GM18951 (cell line): Measurements from ENCODE around the gene IGF2.

Experiments
- POLR2A ChIP-seq: IDR thresholded peaks from 4 replicates; pipeline ENCODE4 v1.6.1; 2011; ENCODE audit warnings: mild to moderate bottlenecking; ENCODE audit not compliant: insufficient read length, insufficient read depth; ENCODE audit errors: extremely low read depth
- in situ Hi-C: fragments of 300-500 bp; cut with MboI; formaldehyde crosslinking; loops from one replicate; pipeline ENCODE4 v1.12.0; 2022; ENCODE audit warnings: low sequenced_read_pairs, mixed read lengths, inconsistent platforms; ENCODE audit not compliant: unreplicated experiment

The IGF2 gene

GRCh38 chr11:2096011-2096918 is 42.9 kb downstream of the IGF2 start:
- TF ChIP-seq POLR2A: no peak
- in situ Hi-C loops: no loop called here

- in situ Hi-C loops: no loop called here
- TF ChIP-seq POLR2A: no peak
Observed at GRCh38 chr11:2095542-2095941, 43.6 kb downstream of the IGF2 start.

DNA sequence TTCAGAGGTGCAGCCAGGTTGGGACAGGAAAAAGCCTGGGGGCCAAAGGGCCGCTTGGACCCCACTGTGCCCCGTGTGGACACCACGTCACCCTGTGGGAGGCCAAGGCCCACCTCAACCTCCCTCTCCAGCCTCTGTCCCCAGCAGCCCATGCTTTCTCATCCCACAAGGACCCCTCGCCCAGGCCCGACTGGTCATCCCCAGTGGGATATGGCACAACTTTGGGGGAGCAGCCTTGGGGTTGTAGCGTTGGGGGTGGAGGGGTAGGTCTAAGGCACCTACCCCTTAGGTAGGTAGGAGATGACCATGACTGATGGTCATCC is 44.0 kb downstream of the IGF2 start:
- in situ Hi-C loops: no loop called here
- TF ChIP-seq POLR2A: no peak

DNA sequence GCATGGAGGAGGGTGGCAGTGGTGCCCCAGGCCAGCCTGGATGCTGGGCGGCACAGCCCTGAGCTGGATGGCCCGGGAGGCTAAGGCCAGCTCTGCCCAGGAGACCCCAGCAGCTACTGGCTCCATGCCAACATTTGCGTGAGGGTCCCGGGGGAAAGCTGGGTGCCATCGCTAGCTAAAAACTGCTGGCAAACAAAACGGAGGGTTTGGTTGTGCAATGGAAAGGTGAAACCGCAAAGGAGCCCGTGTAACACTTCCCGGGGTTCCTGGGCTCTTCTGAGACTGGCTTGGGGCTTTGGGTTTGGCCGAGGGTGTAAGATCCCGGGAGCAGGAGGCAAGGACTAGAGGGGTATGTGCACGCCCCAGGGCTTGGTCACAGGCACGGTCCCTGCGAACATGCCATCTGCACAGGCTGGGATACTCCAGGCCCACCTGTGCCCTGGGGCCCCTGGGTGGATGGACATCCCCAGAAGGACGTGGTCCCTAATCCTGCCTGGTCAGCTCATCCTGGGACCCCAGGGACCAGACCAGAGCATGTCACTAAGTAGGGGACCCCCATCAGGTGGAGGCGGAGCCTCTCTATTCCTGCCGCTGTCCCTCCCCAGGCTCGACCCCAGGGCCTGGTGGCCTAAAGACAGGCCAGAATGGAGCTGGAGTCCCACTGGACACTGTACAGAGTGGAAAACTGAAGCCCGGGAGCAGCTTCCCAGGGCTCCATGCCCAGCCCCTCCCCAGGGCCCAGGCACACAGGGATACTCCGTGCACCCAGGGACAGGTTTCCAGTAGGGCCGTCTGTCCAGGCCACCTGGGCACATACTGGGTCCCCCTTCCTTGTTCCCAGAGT is 44.6 kb downstream of the IGF2 start:
- no peak for TF ChIP-seq POLR2A
- in situ Hi-C loops: no loop called here

- in situ Hi-C loops: no loop called here
- no peak for TF ChIP-seq POLR2A
Observed at GRCh38 chr11:2093575-2094353, 45.4 kb downstream of the IGF2 start.

DNA sequence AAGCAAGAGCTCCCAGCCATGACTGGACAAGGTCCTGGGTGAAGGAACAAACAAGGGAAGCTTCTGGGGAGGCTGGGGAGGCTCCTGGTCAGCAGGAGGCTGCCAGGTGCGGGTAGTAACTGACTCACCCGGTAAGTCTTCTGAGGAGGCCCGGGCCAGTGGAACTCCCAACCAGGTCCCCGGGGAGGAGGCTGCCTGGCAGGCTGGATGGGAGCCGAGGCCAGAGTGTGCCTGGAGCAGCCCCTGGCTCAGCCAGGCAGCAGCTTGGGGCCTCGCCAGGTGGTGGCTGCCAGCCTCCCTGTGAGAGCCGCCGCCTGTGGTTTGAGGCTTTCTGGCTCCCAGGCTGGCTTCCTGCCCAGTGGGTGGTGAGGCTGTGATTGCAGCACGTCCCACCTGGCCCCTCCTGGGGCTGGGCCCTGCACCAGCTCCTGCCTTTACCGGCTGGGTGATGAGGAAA is 46.2 kb downstream of the IGF2 start:
- TF ChIP-seq POLR2A: no peak

GRCh38 chr11:2092464-2092910 is 46.7 kb downstream of the IGF2 start:
- TF ChIP-seq POLR2A: no peak
- in situ Hi-C loops: no loop called here

More for the DNA sequence above, 46.2 kb downstream of the IGF2 start:
- in situ Hi-C loops: no loop called here

DNA sequence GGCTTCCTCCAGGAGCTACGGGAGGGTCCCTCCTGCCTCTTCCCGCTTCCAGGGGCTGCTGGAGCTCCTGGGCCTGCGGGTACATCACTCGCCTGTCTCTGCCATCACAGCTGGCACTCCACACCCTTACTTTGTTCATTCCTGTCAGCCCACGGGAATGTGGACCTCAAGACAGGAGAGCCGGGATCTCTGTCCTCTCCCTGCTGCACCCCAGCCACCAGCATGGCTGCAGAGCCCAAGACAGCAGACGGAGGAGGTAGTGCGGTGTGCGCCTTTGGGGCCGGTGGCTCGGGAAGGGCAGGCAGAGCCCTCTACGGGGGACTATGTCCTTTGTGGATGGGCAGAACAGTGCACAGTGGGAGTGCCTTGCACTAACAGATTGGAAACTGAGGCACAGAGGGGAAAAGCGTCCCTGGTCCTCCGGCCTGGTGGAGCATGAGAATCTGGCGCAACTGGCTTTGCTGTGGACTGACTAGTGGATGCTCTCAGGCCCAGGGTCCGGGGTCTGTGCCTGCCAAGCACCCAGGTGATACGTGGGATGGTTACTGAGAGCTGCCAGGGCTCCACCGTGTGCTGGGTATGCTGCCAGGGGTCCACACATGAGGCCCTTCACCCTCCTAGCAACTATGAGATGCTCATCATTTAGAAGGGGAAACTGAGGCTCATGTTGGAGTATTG is 47.3 kb downstream of the IGF2 start:
- no peak for TF ChIP-seq POLR2A
- in situ Hi-C loops: no loop called here

DNA sequence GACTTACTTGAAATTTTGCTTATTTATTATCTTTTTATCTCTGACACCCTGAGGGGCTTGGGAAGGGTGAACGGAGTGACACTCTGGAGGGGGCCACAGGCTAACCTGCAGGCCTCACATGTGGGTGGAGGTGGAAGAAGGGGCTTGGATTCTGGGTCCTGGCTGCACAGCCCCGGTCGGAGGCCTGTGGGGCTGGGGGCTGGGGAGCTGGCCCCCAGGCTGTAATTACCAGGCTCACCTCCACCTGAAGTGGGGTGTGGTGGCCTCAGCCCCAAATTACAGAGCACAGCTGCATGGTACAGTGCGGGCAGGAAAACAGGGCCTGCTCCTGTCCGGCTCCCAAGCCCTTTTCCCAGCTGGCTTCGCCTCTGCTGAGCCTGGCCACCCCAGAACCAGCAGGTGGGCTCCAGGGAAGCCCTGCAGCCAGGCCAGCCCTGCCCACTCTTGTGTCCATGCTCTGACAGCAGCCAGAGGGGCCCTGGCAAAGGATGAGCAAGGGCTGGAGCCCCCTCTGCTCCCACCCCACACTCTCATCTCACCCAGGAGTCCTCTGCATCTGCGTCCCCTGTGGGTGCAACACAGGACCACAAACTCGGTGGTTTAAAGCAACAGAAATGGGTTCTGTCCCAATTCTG is 48.0 kb downstream of the IGF2 start:
- in situ Hi-C loops: no loop called here
- TF ChIP-seq POLR2A: no peak

DNA sequence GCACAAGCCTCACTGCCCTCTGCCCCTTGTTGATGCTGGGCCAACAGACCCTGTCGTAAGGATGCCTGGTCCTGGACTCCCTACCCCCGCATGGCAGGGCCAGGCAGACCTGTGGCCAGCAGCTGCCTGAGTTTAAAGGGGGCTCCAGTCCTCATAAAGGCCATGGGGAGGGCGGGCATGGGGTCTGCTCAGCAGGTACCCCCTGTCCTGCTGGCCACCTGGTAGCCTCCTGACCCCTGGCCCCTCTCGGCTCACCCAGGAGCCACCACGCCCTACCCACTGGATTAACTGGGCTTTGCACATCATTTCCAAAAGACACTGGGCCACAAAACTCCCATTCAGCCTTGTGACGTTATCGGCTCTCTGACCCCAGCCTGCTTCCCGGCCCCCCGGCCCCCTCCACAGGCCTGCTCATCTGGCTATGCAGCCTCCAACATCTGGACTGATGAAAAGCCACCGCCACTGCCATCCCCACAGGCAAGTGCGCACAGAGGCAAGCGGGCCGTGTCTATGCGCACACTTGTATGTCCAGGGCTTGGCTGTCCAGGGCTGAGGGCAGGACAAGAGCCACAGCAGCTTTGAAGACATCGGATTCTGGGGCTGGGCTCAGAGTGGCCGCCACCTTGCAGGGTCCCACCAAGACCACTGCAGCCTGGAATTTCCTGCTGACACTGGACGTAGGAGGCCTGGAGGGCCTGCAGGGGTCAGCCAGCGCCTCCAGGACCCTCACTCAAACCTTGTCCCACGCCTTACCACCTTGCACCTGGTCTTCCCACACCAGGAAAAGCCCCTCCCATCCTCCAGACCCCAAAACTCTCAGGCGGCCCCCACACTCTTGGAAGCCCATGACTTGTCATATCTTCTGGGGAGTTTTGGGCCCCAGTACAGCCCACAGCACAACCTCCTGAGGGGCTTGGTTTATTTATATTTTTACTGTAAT is 48.7 kb downstream of the IGF2 start:
- in situ Hi-C loops: no loop called here
- no peak for TF ChIP-seq POLR2A

- no peak for TF ChIP-seq POLR2A
- in situ Hi-C loops: no loop called here
Observed at GRCh38 chr11:2089536-2090165, 49.5 kb downstream of the IGF2 start.
